Keratinocyte (primary cell): Measurements from ENCODE around the gene TMEM187. TPM values are rescaled to one million over a fixed set of nuclear protein-coding genes. Genes with fewer than 3 reads are reported as not detected.
"Not testable (repeated sequence)": the region's sequence is repeated elsewhere in the genome, so short reads cannot be mapped to it uniquely, and the experiment has no call there.

Experiments used
- DNase-seq: peaks from one replicate; pipeline ENCODE4 v3.0.0-alpha.2; 2011; ENCODE audit warnings: low read depth, missing footprints, low spot score
- FAIRE-seq: peaks from 2 replicates; lab custom pipeline; 2011; peaks lifted over from hg19 to GRCh38; lab: Jason Lieb, UNC
- H2AFZ ChIP-seq: 2 replicates; pipeline ENCODE4 v1.6.0; 2012; ENCODE audit warnings: low read length, control low read depth, inconsistent platforms; ENCODE audit not compliant: control insufficient read depth
- H3K27ac ChIP-seq: 2 replicates; pipeline ENCODE4 v1.5.1; 2011; ENCODE audit warnings: low read length; ENCODE audit not compliant: control insufficient read depth, insufficient read depth
- H3K27me3 ChIP-seq: 3 replicates; pipeline ENCODE4 v1.6.0; 2011; ENCODE audit warnings: low read length; ENCODE audit not compliant: control insufficient read depth, insufficient read depth; ENCODE audit errors: extremely low read depth
- H3K36me3 ChIP-seq, 2 experiments: 2 replicates in 1 of 2; 3 replicates in 1 of 2; pipeline ENCODE4 v1.5.1; 2011; ENCODE audit warnings: low read length in 2 of 2, mild to moderate bottlenecking in 1 of 2; ENCODE audit not compliant: control insufficient read depth in 2 of 2, insufficient read depth in 2 of 2; ENCODE audit errors: extremely low read depth in 1 of 2
- H3K4me1 ChIP-seq: 3 replicates; pipeline ENCODE4 v1.5.1; 2011; ENCODE audit warnings: low read length; ENCODE audit not compliant: control insufficient read depth, insufficient read depth; ENCODE audit errors: extremely low read depth
- H3K4me2 ChIP-seq: 3 replicates; pipeline ENCODE4 v1.6.0; 2011; ENCODE audit warnings: low read depth, low read length; ENCODE audit not compliant: control insufficient read depth, insufficient read depth; ENCODE audit errors: extremely low read depth
- H3K4me3 ChIP-seq, 3 experiments: fragments of 200-600 bp in 1 of 3; sonication (generic) in 1 of 3; 2 replicates in 2 of 3; 3 replicates in 1 of 3; pipeline ENCODE4 v1.5.1; 2011 to 2016; ENCODE audit warnings: low read length in 3 of 3, mild to moderate bottlenecking in 3 of 3, control low read depth in 2 of 3, inconsistent platforms in 1 of 3, low read depth in 1 of 3, mixed read lengths in 1 of 3, mixed run types in 1 of 3, moderate library complexity in 1 of 3; ENCODE audit not compliant: control insufficient read depth in 2 of 3, insufficient read depth in 2 of 3; ENCODE audit errors: extremely low read depth in 1 of 3
- H3K79me2 ChIP-seq: 2 replicates; pipeline ENCODE4 v1.6.0; 2012; ENCODE audit warnings: low read length; ENCODE audit not compliant: control insufficient read depth, insufficient read depth
- H3K9ac ChIP-seq: 3 replicates; pipeline ENCODE4 v1.6.0; 2011; ENCODE audit warnings: low read length; ENCODE audit not compliant: control insufficient read depth, insufficient read depth; ENCODE audit errors: extremely low read depth
- H3K9me1 ChIP-seq: 3 replicates; pipeline ENCODE4 v1.6.0; 2011; ENCODE audit warnings: low read length; ENCODE audit not compliant: control insufficient read depth, insufficient read depth; ENCODE audit errors: extremely low read depth
- H3K9me3 ChIP-seq: 2 replicates; pipeline ENCODE4 v1.5.1; 2012; ENCODE audit warnings: low read depth, low read length; ENCODE audit not compliant: control insufficient read depth
- H4K20me1 ChIP-seq: 3 replicates; pipeline ENCODE4 v1.6.0; 2011; ENCODE audit warnings: low read length; ENCODE audit not compliant: control insufficient read depth, insufficient read depth; ENCODE audit errors: extremely low read depth
- CTCF ChIP-seq, 3 experiments: IDR thresholded peaks in 1 of 3; conservative IDR thresholded peaks in 1 of 3; optimal IDR thresholded peaks in 1 of 3; 2 replicates in 2 of 3; 3 replicates in 1 of 3; pipeline versions ENCODE3 to v1.5.1; 2011; ENCODE audit warnings: low read length in 3 of 3, mild to moderate bottlenecking in 3 of 3, moderate library complexity in 2 of 3, control low read depth in 1 of 3, inconsistent platforms in 1 of 3; ENCODE audit not compliant: insufficient read depth in 2 of 3; ENCODE audit errors: extremely low read depth in 1 of 3
- EZH2 ChIP-seq: IDR thresholded peaks from one replicate; pipeline ENCODE4 v1.6.1; 2012; ENCODE audit warnings: inconsistent platforms, mild to moderate bottlenecking, low read length, moderate library complexity
- dilution Hi-C: fragments of 300-500 bp; cut with MboI; formaldehyde crosslinking; loops from one replicate; pipeline ENCODE4 v1.7.0; 2020; ENCODE audit warnings: low sequenced_read_pairs; ENCODE audit not compliant: extremely low pct_ligation_motif_present
- polyA plus RNA-seq, 5 experiments: library from polyadenylated mRNA; depleted of rRNA in 3 of 5; stranded (reverse) in 3 of 5; stranded (forward) in 1 of 5; unstranded in 1 of 5; fragments of >200 nt; gene quantifications; 1 replicate in 1 of 5; 2 replicates in 3 of 5; 3 replicates in 1 of 5; pipeline versions ENCODE4 v1.2.1 to v1.2.3, GENCODE V29; 2011 to 2012; ENCODE audit warnings: missing spikeins in 2 of 5, low read depth in 1 of 5, low replicate concordance in 1 of 5

Gene TMEM187
- polyA plus RNA-seq, 1 donor (not counting 4 experiments of a cell fraction or from before 2014, with no cell fraction given): 6.6 TPM

GRCh38 chrX:153993978-153994377 is 21.4 kb downstream of the TMEM187 start:
- Histone ChIP-seq H3K4me1 (no peaks in the 10 kb centered on the region), H3K79me2 (no peaks in the 10 kb centered on the region), H3K9me1 (no peaks in the 10 kb centered on the region), H3K9me3 (no peaks in the 10 kb centered on the region), H3K4me3 (no peak overlapping the region), H2AFZ (no peak overlapping the region), H4K20me1 (no peaks in the 10 kb centered on the region), H3K27me3 (no peaks in the 10 kb centered on the region), H3K9ac (no peak overlapping the region), H3K36me3 (no peaks in the 10 kb centered on the region), H3K4me2 (no peak overlapping the region), H3K27ac (no peak overlapping the region)
- no peak for FAIRE-seq
- DNase-seq: no peak
- TF ChIP-seq EZH2 (no peak), CTCF (optimal IDR thresholded peaks at IDR 0.05 in 1 of 3, IDR thresholded peaks at IDR 0.05 in 1 of 3, conservative IDR thresholded peaks at IDR 0.05 in 1 of 3; ENCODE audit: extremely low read depth in 1 of 3, insufficient read depth in 2 of 3, low read length in 3 of 3) (no peak)
- dilution Hi-C loops: no loop called here

DNA sequence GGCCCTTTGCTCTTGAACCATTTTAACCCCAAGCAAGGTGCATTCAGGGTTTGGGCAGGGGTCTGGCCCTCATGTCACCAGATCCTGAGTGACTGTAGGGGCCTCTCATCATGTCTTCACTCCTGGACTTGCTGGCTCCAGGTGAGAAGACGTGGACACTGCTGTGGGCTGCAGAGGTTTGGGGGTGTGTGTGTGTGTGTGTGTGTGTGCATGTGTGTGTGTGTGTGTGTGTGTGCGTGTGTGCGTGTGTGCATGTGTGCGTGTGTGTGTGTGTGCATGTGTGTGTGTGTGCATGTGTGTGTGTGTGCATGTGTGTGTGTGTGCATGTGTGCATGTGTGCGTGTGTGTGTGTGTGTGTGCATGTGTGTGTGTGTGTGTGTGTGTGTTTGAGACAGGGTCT is 21.8 kb downstream of the TMEM187 start:
- H3K27me3 ChIP-seq, H3K79me2 ChIP-seq, H4K20me1 ChIP-seq, H2AFZ ChIP-seq, dilution Hi-C loops, H3K9ac ChIP-seq, H3K9me3 ChIP-seq, H3K27ac ChIP-seq, FAIRE-seq, H3K4me2 ChIP-seq, H3K4me3 ChIP-seq, H3K4me1 ChIP-seq, DNase-seq, H3K9me1 ChIP-seq, H3K36me3 ChIP-seq: not testable (repeated sequence)

- no peak overlapping the region for H3K4me2 ChIP-seq
- no peaks in the 10 kb centered on the region for H3K27me3 ChIP-seq
- DNase-seq (no peak), FAIRE-seq (no peak)
- no peak overlapping the region for H3K9ac ChIP-seq
- TF ChIP-seq CTCF (optimal IDR thresholded peaks at IDR 0.05 in 1 of 3, IDR thresholded peaks at IDR 0.05 in 1 of 3, conservative IDR thresholded peaks at IDR 0.05 in 1 of 3; ENCODE audit: extremely low read depth in 1 of 3, insufficient read depth in 2 of 3, low read length in 3 of 3) (no peak), EZH2 (no peak)
- H2AFZ ChIP-seq: no peak overlapping the region
- no peaks in the 10 kb centered on the region for H3K36me3 ChIP-seq
- no peaks in the 10 kb centered on the region for H3K9me1 ChIP-seq
- no peaks in the 10 kb centered on the region for H4K20me1 ChIP-seq
- H3K9me3 ChIP-seq: no peaks in the 10 kb centered on the region
- H3K4me3 ChIP-seq: no peak overlapping the region
- no peaks in the 10 kb centered on the region for H3K79me2 ChIP-seq
- peaks cover 5% of the 10 kb centered on the region for H3K4me1 ChIP-seq
- dilution Hi-C loops: no loop called here
- H3K27ac ChIP-seq: no peak overlapping the region
These were observed 22.9 kb downstream of the TMEM187 start for GRCh38 chrX:153995504-153995903.
